DMS 273 (cell line): ENCODE results near the gene ACAD9.
A peak's percentile ranks its signal among the peaks of the same experiment; 100 is the strongest.
"Not testable (repeated sequence)": the region's sequence is repeated elsewhere in the genome, so short reads cannot be mapped to it uniquely, and the experiment has no call there.

Experiments used
- DNase-seq: peaks from one replicate; lab custom pipeline; 2025; ENCODE audit not compliant: unreplicated experiment; lab: John Stamatoyannopoulos, UW

The ACAD9 gene

DNA sequence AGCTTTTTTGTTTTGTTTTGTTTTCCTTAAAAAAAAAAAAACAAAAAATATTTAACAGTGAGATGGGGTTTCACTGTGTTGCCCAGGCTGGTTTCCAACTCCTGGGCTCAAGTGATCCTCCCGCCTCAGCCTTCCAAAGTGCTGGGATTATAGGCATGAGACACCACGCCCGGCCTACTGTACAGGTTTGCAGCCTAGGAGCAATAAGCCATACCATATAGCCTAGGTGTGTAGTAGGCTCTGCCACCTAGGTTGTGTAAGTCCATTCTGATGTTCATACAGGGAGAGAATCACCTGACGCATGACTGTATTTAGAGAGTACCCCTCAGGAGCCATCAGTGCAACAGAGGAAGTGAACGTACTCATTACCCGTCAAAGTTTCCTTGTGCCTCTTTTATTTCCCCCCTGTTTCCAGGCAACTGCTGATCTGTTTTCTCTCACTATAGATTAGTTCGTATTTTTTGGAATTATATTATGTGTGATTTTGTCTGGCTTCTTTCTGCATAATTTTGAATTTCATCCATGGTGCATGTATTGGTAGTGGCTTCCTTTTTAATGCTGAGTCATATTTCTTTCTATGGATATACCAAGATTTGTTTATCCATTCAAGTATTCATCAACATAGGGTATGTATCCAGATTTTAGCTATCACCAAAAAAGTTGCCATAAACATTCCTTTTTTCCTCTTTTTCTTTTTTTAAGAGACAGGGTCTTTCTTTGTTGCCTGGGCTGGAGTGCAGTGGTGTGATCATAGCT is 9.9 kb downstream of the ACAD9 start:
- no peak for DNase-seq

DNA sequence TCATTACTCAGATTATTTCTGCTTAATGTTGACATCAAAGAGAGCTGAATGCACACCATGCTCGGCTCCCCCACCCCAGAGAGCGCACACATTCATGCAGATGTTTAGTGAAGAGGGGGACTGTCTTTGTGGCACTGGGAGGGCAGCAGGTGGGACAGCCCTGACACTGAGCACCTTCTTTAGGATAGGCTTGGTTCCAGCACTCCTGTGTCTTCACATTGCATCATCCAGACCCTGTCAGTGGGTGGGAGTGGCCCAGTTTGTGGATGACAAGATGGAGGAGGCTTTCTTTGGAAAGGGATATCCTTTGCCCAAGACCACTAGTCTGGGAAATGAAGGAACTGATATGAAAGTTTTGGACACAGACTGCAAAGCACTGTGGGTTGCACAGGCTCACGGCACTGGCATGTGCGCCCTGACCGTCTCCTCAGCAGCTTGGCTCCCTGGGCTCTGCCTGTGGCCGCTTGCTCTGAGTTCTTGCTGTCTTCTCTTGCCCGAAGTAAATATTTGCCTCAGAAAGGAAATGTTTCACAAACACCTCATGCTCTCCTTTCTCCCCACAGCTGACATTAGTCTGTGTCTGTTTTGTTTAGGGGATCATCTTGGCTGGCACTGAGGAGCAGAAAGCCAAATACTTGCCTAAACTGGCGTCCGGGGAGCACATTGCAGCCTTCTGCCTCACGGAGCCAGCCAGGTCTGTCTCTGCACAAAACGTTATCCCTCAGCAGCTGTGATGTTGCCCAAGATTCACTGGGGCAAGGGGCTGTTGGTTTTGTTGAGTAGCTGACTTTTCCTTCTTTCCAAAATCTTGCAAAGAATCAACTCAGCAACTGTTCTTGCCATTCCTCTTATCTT is 16.6 kb downstream of the ACAD9 start:
- no peak for DNase-seq

DNA sequence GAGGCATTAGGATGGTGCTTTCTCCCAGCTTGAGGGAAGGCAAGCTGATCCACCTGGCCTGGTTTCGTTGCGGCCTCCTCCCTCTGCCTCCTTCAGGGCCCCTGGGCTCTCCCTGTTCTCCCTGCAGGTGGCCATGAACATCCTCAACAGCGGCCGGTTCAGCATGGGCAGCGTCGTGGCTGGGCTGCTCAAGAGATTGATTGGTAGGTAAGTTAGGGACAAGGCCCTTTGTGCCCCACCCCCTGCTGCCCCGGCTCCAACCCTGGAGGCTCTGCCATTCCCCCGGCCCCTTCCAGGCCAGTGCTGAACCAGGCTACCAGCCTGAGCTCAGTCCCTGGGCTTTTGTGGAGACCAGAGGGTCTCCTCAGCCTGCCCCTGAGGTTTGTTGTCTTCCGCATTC is 23.0 kb downstream of the ACAD9 start:
- no peak for DNase-seq

- DNase-seq, result no peak
Measured at GRCh38 chr3:128903501-128903900, 24.1 kb downstream of the ACAD9 start.

DNA sequence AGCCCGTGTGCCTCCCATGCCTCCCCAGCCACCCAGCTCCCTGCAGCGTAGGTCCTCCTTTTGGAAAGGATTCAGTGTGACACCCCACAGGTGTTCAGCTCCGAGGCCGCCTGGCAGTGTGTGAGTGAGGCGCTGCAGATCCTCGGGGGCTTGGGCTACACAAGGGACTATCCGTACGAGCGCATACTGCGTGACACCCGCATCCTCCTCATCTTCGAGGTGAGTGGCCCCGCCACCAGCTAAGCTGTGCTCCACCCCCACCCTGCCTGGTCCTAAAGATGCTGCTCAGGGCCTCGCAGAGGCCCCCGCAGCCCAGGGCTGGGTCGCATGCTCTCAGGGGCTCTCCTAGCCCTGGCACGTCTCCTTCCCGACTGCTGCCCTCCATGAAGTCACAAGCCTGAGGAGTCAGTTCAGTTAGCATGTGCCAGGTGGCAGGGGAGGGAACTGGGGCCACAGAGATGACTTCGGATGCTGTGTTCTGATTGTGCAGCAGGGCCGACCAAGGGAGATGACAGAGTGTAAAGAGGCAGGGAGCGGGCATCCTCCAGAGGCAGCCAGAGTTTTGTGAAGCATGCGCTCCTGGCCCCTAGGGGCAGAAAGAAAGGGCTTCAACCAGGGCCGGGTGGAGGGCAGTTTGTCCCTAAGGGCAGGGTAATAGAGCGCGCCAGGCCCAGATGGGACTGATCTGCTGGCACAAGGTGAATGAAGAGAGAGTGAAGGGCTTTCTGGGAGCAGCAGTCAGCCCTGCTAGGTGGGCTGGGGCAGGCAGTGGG is 26.8 kb downstream of the ACAD9 start:
- DNase-seq, result no peak

GRCh38 chr3:128906804-128907525 is 27.5 kb downstream of the ACAD9 start:
- no peak for DNase-seq

- DNase-seq, result no peak
Measured at GRCh38 chr3:128907706-128908445, 28.5 kb downstream of the ACAD9 start.

- DNase-seq, result no peak
Measured at GRCh38 chr3:128908951-128909350, 29.5 kb downstream of the ACAD9 start.

GRCh38 chr3:128910006-128910405 is 30.6 kb downstream of the ACAD9 start:
- peak; percentile 34 for DNase-seq

DNA sequence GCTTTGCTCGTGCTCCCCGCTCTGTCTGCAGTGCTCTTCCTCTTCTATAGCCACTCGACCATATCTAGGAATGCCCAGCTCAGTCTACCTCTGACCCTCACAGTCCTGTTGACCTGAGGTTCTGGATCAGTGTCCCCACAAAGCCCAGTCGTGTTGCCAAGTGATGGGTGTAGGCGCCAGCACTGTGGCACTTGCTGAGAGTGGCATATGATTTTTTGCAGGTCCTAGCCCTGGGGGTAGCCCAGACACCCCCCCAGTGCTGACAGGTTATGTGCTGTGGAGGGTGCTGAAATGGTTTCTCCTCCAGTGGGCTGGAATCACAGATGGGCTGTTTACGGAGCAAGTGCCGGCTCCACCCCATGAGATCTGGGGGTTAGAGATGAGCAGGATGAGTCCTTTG is 32.5 kb downstream of the ACAD9 start:
- no peak for DNase-seq

DNA sequence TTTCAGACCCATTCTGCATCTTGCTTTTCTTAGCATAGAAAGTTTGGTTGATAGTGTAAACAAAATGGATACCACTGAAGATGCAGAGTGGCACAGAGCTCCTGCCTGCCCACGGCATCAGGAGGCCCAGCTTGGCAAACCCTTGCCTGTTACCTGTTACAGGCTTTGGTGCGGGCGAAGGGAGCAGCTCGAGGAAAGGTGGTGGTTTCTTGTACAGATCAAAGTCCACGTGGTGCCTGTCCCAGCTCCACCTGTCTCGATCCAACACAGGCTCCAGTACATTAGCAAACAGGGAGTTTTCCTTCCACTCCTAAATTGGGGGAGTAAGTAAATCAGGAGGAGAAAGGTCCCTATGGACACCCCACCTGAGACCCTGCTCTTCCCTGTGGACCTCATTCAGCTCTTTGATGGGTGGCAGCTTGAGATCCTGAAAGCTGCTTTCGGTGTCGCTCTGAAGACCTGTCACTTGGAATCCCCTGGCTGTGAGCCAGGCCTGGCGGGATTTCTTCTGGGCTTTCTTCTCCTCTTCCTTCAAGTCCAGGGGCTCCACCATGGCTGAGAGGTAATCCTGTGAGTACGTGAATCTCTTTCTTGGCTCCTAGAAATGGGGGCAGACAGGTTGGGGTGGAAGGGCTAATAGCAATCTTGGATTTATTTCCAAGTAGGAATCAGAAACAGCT is 35.7 kb downstream of the ACAD9 start:
- DNase-seq, result no peak

DNA sequence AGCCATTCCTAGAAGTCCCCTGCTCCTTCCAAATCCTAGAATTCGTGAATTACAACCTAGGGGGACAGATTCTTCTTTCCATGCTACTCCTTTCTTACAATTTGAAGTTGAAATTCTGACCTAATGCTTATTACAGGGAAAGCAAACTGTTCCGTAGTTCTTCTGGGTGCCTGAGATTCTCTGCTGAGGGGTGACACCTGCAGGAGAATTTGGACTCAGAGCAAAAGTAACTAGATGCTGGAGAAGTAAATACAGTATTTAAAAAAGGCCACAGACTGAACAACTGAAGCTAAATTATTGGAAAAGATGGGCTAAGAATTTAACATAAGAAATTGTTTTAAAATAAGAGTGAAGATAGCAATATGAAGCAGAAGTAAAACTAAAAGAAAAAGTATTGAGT is 37.9 kb downstream of the ACAD9 start:
- DNase-seq, result no peak

DNA sequence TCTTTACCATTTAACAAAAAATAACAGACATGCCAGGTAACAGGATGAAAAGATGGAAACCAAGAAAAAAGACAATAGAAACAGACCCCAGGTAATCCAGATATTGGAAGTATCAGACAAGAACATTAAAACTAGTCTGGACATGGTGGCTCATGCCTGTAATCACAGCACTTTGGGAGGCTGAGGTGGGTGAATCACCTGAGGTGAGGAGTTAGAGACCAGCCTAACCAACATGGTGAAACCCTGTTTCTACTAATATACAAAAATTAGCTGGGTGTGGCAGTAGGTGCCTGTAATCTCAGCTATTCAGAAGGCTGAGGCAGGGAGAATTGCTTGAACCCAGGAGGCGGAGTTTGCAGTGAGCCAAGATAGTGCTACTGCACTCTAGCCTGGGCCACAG is 40.6 kb downstream of the ACAD9 start:
- no peak for DNase-seq

DNA sequence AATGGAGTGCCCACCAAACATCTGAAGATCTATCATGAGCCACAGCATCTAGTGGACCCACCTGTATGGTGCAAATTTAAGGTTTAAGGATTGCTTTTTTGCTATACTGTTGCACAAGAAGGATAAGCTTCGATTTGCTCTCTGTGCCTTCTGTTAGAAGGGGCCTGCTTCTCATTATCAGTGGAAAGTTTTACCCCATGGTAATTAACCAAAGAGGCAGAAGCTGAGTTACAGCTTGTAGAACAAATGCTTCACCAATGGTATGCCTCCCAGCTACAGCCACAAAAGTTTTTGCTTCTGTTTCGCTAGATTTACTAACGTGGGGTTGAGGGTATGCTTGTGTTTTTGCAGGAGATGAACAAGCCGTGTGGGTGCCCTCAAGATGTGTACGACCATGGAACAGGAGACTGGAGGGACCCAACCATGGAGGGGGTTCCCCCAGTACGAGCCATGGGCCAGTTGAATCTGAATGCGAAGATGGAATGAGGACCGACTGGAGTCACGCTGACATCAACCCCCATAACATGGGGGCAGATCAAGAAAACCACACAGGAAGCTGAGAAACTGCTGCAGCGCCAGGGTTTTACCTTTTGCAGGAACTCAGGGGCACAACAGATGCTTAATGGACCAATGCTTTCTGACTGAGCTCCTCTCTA is 43.5 kb downstream of the ACAD9 start:
- no peak for DNase-seq

GRCh38 chr3:128923576-128923975 is 44.2 kb downstream of the ACAD9 start:
- DNase-seq, result peak; percentile 52

DNA sequence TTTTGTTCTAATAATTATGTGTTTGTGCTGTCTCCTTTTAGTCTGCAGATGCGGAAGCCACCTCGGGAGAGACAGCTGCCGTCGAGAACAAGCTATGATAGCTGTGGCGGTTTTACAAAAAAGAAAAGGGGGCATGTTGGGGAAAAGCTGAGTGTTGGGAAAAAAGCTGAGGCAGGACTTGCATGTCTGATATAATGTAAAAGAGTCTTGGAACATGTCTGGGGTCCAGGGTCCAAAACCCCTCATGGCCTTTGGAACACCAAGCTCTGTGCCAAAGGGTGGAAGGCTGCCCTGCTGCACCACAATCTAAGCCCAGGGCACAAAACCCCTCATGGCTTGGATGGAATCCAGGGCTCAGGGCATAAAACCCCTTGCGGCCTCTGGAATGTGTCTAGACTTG is 44.6 kb downstream of the ACAD9 start:
- not testable (repeated sequence) for DNase-seq

GRCh38 chr3:128929364-128929763 is 49.9 kb downstream of the ACAD9 start:
- no peak for DNase-seq

GRCh38 chr3:128931046-128931445 is 51.6 kb downstream of the ACAD9 start:
- DNase-seq, result no peak

DNA sequence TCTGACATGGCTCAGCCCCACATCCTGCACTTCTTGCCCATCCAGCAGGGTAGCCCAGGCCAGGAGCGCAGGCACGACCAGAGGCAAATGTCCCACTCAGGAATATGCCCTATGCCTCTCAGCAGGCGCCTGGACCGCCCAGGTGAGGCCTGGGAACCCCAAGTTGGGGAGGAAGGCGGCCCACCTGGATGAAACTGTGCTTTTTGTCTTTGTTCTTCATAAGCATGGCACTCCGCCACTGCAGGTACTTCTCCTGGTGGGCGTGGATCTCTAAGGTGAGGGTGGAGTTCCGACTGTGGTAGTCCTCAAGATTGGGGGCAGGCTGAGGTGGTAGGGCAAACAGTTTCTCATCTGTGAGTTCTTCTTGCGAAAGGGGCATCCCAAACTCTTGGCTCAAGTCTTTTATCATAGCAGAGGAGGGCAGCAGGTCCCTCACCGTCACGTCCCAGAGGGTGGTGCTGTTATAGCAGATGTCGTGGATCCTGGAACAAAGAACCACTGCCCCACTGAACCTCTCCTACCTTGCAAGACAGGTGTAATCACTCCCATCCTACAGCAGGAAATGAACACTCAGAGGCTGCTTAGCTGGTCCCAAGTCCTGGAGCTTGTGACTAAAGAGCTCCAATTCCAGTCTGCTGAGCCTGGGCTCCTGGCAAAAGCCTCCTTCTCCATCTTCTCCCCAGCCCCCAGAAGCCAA is 53.2 kb downstream of the ACAD9 start:
- no peak for DNase-seq
